ENCODE data around the gene TBC1D22A.

The TBC1D22A gene

DNA sequence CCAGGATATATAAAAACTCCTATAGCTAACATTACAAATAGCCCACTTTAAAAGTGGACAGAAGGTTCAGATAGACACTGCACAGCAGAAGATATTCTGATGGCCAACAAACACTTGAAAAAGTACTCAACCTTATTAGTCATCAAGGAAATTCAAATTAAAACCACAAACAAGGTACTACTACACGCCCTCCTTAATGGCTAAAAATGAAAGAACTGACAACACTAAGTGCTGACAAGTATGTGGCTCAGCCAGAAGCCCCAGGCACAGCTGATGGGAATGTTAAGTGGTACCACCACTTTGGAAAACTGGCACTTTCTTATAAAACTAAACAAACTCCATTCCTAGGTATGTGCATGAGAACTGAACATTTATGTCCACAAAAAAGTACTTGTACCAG, 320.1 kb downstream of the TBC1D22A start:
- no peak for DNase-seq (ENCODE audit: low read depth)

DNA sequence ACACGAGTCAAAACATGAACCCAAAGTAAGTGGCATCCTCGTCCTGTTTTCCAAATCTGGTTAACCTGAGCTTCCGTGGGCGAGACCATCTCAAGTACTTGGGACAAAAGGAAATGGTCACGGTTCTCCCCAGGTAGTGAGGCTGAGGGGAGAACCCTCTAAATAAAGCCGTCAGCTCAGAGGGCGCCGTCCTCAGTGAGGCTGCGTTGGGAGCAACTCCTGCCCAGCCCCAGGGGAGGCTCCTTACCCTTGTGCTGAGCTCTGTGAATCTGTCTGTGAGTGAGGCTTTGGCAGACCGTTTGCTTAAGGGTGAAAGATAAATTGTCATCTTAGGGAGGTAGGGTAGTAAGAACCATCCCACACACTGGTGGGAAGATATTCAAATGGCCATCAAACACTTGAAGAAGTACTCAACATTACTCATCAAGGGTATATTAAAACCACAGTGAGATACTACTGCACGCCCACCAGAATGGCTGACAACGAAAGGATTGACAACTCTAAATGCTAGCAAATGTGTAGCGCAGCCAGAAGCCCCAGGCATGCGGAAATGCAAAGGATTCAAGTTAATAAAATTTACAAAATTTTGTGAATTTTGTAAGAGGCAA, 321.0 kb downstream of the TBC1D22A start:
- DNase-seq (ENCODE audit: low read depth), result no peak

DNA sequence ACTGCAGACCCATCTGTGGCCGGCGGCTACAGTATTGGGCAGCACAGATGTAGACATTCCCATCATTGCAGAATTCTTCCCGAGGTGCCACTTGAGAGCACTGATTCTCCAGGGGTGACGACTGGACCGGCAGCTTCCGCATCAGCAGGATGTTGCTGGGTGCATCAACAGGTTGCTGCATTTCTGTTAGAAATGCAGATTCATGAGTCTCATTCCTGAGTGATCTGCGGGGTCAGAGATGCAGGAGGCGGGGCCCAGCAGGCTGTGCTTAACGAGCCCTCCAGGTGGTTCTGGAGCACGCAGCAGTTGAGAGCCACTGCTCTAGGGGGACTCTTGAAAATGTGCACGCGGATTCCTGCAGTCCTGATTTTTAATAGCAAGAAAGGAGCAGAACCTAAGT, 321.8 kb downstream of the TBC1D22A start:
- no peak for DNase-seq (ENCODE audit: low read depth)

DNA sequence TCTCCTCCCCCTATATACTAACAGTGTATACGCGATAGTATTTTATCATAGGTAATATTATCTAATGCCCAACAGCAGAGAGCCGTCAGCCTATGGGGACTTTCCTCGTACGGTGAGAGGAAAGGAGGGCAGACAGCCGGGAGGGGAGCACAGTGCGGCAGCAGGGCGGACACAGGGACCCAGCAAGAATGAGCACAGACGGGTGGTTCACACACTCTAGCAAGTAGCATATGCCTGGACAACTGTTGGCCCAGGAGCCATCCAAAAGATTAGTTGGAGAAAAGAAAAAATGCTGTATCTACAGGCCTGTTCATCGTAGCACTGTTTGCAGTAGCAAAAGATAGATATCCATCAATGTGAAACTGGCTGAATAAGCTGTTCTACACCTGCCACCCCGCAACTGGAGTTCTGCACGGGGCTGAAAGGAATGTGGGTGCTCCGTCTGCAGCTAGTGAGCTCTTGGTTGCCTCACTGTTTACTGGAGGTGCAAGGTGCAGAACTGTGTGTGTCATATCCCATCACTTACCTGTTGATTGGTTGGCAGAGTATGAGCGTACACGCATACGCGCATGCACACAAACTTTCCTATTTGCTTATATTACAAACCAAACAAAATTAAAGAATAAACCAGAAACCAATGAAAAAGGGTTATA, 324.3 kb downstream of the TBC1D22A start:
- DNase-seq (ENCODE audit: low read depth), result no peak

DNA sequence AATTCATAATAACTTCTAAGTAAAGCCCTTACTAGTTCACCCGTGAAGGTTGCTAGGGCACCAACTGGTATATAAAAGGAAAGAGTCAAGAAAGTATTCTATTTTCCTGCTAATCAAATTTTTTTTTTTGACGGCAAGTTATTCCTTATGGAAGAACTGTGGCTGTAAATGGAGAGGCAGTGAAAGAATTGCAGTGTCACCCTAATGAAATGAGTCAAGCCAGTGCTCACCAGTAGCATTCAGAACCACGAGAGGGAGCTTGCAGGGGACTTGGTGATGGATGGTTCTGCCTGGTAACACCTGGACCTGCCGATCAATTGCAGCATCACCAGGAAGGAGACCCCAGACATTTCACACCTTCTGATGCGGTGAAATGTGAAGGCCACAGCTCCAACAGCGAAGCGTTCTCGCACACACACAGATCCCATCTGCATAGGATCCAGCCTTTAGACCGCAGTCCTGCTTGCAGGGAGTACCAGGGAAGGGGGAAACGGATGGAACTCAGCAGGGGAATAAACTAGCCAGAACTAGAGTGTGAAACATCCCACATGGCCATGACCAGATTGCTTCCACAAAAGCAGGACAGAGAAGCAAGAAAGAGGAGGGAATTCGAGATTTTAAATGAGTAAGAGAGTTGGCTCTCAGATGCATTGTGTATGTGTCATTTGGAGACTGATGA, 326.2 kb downstream of the TBC1D22A start:
- no peak for DNase-seq (ENCODE audit: low read depth)

DNA sequence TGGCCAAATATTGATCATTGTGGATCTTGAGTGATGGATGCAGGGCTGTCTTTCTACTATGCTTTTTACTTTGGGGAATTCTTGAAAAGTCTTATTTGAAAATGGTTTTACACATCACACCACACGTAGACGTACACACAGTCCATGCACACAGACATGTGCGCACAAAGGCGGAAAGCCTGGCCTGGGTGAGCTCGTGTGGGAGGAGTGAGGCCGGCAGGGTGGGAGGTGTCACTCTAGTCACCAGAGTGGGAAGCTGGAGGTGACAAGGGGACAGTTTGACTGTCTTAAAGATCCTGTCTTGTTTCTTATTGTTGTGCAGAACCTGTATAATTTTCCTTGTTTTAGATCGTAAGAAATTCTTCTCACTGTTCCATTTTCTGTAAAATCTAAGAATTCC, 326.9 kb downstream of the TBC1D22A start:
- DNase-seq (ENCODE audit: low read depth), result no peak

DNA sequence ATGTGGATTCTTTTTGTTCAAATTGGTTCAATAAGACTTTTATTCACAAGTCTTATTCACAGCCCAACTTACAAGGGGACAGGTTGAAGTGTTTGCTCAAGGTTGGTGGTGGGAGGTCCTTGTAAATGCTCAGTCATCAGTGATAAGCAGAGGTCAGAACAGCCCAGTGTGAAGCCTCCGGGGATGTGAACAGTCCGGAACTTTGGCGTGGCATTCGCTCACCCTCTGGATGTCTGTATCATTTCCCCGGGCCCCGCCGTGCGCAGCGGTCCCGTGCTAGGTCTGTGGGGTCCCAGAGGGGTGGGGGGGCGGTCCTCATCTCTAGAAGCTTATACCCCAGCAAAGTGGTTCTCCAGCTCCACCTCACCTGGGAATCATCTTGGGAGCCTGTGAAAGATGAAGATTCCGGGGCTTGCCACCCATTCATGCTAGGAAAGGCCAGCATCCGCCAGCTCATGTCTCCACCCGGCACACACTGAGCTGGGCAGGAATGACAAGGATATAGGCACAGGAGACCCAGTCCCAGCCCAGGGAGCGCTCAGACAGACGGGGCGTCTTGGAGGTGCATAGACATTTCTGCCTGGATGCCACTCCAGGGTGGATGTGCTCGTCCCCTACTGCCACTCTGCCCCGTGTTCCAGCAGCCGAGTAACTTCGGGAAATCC, 327.5 kb downstream of the TBC1D22A start:
- DNase-seq (ENCODE audit: low read depth), result no peak

DNA sequence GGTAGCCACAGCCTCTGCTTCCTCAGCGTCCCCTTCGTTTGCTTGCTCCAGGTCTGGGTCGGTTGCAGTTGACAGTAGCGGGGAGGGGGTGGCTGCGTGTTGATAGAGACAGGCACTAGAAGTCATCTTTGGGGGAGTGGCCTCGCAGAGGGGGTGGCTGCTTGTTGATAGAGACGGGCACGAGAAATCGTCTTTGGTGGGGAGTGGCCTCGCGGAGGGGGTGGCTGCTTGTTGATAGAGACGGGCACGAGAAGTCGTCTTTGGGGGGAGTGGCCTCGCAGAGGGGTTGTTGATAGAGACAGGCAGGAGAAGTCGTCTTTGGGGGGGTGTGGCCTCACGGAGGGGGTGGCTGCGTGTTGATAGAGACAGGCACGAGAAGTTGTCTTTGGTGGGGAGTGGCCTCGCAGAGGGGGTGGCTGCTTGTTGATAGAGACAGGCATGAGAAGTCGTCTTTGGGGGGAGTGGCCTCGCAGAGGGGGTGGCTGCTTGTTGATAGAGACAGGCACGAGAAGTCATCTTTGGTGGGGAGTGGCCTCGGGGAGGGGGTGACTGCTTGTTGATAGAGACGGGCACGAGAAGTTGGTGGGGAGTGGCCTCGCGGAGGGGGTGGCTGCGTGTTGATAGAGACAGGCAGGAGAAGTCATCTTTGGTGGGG, 328.3 kb downstream of the TBC1D22A start:
- peak; percentile 81 for DNase-seq (ENCODE audit: low read depth)

DNA sequence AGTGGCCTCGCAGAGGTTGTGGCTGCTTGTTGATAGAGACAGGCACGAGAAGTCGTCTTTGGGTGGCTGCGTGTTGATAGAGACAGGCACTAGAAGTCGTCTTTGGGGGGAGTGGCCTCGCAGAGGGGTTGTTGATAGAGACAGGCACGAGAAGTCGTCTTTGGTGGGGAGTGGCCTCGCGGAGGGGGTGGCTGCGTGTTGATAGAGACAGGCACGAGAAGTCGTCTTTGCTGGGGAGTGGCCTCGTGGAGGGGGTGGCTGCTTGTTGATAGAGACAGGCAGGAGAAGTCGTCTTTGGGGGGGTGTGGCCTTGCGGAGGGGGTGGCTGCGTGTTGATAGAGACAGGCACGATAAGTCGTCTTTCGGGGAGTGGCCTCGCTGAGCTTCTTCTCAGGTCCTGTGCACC, 328.8 kb downstream of the TBC1D22A start:
- peak; percentile 52 for DNase-seq (ENCODE audit: low read depth)

DNA sequence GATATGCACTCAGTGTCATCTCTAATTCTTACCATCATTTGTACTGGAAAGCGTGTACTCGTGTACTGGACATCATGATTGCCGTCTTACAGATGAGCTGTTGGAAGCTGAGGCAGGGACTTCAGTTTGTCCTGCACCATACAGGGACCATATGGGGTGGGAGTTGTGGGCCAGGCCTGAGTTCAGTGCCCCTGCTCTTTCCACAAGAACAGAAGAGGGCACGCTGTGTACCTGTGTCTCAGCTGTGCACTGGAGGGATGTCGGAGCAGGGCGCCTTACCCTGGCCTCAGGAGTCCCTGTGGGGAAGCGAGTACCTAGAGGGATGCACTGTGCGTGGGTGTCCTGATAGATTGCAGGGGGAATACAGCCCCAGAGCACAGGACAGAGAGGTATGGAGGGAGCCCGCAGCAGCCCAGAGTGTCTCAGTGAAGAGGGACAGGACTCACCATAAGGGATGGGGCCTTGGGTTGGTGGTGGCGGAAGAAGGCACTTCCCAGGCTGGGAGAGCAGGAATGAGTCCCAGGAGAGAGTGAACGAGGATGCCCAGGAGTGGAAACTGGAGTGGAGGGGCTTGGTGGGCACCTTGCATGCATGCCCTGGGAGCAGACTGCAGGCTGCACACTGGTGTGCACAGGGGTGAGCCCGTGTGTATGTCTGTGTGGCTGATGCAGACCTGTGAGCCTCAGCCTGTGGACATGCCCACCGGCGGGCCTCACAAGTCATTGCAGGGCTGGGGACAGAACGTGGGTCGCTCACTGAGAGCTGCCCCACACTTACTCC, 329.7 kb downstream of the TBC1D22A start:
- DNase-seq (ENCODE audit: low read depth), result no peak

DNA sequence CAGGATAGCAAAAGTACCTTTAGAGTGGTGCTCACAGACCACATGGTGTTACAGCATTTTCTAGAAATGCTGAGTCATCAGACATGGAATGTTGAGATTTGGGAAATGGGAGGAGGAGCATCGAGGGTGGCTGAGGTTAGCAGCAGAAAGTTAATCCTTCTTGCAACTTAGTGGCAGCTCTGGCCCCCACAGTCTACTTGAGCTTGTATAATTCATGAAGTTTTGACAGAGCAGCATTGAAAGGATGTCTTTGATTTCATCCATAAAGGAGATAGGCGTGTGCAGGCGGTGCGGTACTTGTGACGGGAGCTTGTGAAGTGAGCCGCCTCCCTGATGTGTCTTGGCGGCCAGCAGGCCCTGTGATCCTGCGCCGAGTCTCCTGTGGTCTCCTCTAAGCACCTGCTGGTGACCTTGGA, 330.5 kb downstream of the TBC1D22A start:
- DNase-seq (ENCODE audit: low read depth), result peak; percentile 87

DNA sequence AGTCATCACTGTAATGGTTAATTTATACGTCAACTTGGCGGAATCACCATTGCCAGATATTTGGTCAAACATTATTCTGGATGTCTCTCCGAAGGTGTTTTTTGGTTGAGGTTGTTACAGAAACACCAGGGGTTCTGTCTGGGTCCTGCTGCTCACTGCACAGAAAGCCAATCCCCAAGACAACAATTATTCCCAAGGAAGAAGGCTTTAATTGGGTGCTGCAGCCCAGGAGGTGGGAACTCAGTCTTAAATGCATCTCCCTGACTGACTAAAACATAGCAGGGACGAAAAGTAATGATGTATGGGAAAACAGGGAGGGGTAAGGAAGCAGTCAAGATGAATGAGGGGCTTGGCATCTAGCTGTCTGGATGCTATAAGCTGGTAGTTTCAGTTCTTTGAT, 331.3 kb downstream of the TBC1D22A start:
- no peak for DNase-seq (ENCODE audit: low read depth)

DNA sequence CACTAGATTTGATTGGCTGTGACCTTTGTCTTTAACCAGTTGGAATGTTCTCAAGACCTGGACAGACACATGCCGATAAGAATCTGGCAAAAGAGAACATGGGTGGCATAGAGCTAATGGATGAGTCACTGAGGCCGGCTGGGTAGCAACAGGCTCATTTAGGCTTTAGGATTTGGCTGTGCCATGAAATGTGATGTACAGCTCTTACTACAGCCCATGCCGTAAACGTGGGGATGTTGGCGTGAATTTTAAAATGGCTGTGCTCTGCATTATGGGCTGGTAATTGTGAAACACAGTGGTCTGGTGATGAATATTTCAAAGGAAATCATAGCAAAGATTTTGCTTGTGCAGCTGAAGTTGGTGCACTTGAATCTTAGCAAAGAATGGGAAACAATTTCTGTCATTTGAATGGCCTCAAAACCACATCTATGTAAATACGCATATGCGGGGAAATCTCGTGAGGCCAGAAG, 332.4 kb downstream of the TBC1D22A start:
- DNase-seq (ENCODE audit: low read depth), result peak; percentile 54

DNA sequence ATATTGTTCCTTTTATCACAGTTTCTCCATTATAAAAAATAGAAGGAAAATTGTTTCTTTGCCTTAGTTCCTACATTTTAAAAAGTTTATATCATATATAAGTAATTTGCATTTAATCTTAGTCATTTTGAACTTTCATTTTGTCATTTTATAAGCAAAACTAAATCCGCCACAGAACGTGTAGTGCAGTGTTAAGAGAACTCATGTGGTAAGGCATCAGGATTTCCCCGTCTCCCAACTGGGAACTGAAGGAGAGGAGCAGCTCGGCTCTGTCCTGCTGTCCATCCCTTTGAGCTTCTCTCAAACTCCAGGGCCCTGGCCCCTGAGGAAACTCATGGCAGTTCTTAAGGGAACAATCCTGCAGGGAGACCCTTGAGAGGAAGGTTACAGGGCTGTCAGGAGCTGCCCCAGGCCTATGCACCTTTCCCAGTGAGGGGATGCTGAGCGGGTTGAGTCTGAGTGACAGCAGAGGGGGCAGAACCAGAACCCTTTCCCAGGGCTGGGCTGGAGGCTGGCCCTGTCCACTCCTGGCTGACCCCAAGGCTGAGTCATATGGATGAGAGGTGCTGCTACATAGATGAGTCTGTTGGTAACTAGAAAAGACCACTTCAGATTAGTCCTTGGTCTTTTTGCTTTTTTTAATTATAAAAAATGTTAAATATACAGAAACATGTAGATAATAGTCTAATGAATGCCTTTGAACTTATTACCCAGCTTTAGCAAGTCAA, 333.1 kb downstream of the TBC1D22A start:
- peak; percentile 38 for DNase-seq (ENCODE audit: low read depth)

DNA sequence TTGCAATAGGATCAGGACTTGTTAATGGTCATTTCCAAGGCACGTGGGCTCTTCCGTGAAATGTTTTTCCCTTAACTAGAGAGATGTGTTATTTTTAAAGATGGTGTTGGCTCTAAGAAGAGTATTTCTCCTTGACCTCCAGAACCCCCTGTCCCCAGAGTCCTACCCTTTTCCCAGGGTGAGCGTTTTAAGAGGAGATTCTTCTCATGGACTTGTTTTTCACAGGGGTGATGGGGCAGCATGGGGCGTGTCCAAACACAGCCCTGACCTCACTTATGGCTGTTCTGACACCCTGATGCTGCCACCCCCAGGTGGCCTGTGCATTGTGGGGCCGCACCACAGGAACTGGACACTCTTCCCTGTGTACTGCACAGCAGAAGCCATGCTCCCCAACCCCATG, 335.7 kb downstream of the TBC1D22A start:
- no peak for DNase-seq (ENCODE audit: low read depth)

DNA sequence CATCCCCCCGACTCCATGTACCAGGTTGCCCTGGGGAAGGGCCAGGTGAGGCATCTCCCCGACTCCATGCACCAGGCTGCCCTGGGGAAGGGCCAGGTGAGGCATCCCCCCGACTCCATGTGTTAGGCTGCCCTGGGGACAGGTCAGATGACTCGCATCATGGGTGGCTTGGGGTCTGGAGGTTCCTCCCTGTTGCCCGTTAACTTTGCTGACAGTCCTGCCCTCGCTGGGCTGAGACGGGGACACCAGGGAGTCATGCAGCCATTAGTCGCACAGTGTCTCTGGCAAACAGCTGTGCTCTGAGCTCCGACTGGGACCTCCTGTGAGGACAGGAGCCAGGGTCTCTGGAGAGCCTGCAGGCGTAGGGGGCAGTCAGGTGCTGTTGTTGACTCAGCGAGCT, 336.1 kb downstream of the TBC1D22A start:
- DNase-seq (ENCODE audit: low read depth), result no peak

DNA sequence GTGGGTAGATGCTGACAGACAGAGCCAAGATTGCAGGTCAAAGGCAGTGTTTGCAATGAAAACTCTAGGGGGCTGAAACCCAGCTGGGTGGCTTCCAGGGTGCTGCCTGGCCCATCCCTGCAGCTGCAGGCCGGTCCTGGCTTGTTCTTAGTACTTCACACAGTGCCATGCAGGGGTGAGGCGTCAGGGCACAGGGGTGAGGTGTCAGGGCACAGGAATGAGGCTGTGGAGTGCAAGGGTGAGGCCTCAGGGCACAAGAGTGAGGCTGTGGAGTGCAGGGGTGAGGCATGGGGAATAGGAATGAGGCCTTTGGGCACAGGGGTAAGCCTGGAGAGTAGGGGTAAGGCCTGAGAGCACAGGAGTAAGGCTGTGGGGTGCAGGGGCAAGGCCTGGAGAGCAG, 337.6 kb downstream of the TBC1D22A start:
- no peak for DNase-seq (ENCODE audit: low read depth)

DNA sequence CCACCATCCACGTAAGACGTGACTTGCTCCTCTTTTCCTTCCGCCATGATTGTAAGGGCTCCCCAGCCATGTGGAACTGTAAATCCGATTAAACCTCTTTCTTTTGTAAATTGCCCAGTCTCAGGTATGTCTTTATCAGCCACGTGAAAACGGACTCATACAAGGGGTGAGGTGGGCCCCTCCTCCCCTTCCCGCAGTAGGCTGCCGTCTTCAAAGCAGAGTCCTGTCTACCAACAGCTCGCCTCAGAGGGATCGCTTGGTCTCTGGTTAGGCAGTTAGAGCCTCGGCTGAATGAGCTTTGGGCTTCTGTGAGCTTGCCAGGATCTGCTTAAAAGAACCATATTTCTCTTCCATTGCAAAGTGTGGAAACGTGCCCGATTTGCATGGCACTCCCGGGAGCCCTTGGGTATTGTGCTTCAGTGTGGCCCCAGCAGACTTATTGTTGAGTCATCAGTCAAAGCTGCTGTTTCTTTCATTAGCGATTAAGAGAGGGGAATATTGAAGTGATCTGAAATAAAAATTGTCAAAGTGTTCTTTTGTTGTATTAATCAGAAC, 338.3 kb downstream of the TBC1D22A start:
- no peak for DNase-seq (ENCODE audit: low read depth)

DNA sequence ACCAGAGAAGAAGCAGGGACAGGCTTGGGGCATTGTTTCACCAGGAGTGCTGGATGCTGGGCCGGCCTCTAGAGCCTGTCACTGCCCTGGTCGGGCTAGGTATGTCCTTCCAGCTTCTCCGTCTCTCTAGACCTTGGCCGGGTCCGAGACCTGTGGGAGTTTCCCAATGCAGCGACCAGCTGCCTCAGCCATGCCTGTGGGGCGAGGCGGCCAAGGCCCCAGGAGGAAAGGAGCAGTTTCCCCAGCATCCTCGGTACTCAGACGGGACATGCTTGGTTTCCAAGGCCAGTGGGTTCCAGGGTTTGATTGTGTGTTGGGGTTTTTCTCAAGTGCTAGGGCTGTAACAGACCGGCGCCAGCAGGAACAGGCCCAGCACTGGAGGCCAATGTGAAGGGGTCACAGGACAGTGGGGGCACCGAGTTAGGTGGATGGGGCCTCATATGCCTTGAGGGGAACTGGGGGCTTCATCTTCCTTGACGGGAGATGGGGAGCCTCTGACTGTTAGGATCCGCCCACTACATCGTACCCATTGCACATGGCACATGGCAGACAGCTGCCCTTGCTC, 339.0 kb downstream of the TBC1D22A start:
- DNase-seq (ENCODE audit: low read depth), result no peak

DNA sequence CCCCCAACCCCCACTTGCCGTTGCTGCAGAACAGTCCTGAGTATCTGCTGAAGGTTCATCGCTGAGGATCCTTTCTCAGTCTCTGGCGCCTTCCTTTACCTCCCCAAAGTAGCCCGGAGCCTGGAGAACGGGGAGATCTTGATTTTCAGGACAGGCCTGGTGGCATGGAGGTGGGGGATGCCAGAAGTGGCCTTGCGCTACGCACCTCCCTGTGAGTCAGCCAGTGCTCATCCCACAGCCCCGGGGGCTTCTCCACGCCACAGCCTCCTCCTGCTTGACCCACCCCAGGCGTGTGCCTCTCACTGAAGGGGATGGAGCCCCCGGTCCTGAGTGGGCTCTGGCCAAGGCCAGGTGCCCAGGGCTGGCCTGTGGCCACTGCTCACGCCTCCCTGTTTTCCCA, 339.6 kb downstream of the TBC1D22A start:
- DNase-seq (ENCODE audit: low read depth), result no peak

Data from iris pigment epithelial cell (primary cell).